HAP-1 (cell line): ENCODE results near the gene CAMTA1.

Source experiments
- DNase-seq, 2 experiments: peaks; one replicate each; pipeline ENCODE4 v3.0.0-alpha.2; 2016 to 2020; ENCODE audit warnings: low spot score in 2 of 2
- H3K27me3 ChIP-seq: fragments of 250-450 bp; sonication (Bioruptor Pico); 2 replicates; pipeline ENCODE4 v1.5.1; 2020; ENCODE audit warnings: low read depth, mild to moderate bottlenecking, moderate library complexity
- H3K36me3 ChIP-seq: fragments of 250-450 bp; sonication (Bioruptor Pico); replicated peaks from 2 replicates; pipeline ENCODE4 v1.5.1; 2020; ENCODE audit warnings: mild to moderate bottlenecking
- H3K4me1 ChIP-seq: fragments of 250-450 bp; sonication (Bioruptor Pico); 2 replicates; pipeline ENCODE4 v1.5.1; 2020; ENCODE audit warnings: mild to moderate bottlenecking
- H3K4me3 ChIP-seq: fragments of 250-450 bp; sonication (Bioruptor Pico); 2 replicates; pipeline ENCODE4 v1.5.1; 2020; ENCODE audit warnings: mild to moderate bottlenecking, moderate library complexity
- H3K9me3 ChIP-seq: fragments of 250-450 bp; sonication (Bioruptor Pico); 2 replicates; pipeline ENCODE4 v1.5.1; 2020; ENCODE audit warnings: mild to moderate bottlenecking, moderate library complexity
- in situ Hi-C: fragments of 300-500 bp; cut with MboI; formaldehyde crosslinking; loops from 3 replicates; pipeline ENCODE4 v1.14.3; 2020; ENCODE audit warnings: low sequenced_read_pairs, inconsistent platforms, mixed read lengths

Gene CAMTA1

DNA sequence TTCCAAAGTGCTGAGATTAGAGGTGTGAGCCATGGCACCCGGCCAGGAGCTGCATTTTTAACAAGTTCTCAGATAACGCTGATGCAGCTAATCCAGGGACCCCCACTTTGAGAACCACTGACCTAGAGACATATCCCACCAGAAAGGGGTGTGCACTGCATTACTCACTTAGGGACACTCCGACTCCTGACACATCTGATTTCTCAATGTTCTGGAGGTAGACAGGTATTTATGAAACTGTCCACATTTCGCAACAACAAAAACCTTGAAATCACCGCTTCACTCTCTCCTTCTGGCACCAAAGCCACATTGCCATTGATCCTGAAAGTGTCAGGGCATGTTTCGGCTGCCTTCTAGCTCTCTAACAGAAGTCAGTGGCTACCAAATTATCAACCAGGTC, 23.2 kb upstream of the CAMTA1 start:
- DNase-seq, result no peak

DNA sequence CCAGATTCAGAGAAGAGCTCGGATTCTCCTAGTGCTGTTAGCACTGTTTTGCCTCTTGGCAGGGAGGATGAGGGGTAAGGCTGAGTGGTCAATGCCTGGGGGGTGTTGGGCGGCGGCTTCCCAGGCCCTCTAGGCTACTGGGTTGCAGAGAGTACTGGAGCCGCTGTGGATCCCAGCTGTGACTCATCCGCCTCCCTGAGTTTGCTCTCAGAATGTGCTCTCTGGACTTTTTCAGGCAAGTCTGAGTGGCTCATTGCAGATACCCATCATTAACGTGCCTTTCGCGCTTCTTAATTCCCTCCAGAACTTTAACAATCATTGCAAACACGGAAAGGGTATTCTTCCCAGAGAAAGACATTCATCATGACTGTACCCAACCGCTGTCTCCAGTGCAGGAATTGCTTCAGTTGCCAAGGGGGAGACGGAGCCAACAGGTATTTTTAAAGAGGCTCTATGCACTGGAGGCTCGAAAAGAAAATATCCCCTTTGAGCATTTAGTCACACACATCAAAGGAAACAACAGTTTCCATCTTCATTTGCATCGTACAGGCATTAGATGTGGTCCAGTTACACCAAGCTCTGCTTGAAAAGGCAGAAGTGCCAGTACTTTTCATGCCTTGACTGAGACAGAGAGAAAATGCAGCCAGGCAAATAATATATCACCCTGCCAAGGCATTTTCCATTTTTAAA, 14.4 kb upstream of the CAMTA1 start:
- DNase-seq, result no peak

More for the DNA sequence above, 23.2 kb upstream of the CAMTA1 start:
- no peaks in the 10 kb centered on the region for H3K9me3 ChIP-seq
- H3K4me1 ChIP-seq, result no peaks in the 10 kb centered on the region
- H3K4me3 ChIP-seq, result no peak overlapping the region
- in situ Hi-C loops, result no loop called here
- H3K27me3 ChIP-seq, result no peaks in the 10 kb centered on the region
- no peaks in the 10 kb centered on the region for H3K36me3 ChIP-seq

GRCh38 chr1:6771441-6771769, 13.8 kb upstream of the CAMTA1 start:
- H3K4me1 ChIP-seq, result peaks cover 19% of the 10 kb centered on the region
- H3K4me3 ChIP-seq, result no peak overlapping the region
- H3K27me3 ChIP-seq, result no peaks in the 10 kb centered on the region
- H3K9me3 ChIP-seq, result no peaks in the 10 kb centered on the region
- no peaks in the 10 kb centered on the region for H3K36me3 ChIP-seq
- in situ Hi-C loops, result no loop called here
- no peak for DNase-seq

More for the DNA sequence above, 14.4 kb upstream of the CAMTA1 start:
- no peaks in the 10 kb centered on the region for H3K36me3 ChIP-seq
- no peaks in the 10 kb centered on the region for H3K27me3 ChIP-seq
- in situ Hi-C loops, result no loop called here
- peaks cover 19% of the 10 kb centered on the region for H3K4me1 ChIP-seq
- H3K9me3 ChIP-seq, result no peaks in the 10 kb centered on the region
- no peak overlapping the region for H3K4me3 ChIP-seq

- Histone ChIP-seq H3K27me3 (no peaks in the 10 kb centered on the region), H3K4me3 (no peak overlapping the region), H3K9me3 (0 out of 2 replicates have a peak, but pooled peaks cover 2% of the 10 kb centered on the region), H3K4me1 (peaks cover 19% of the 10 kb centered on the region), H3K36me3 (no peaks in the 10 kb centered on the region)
- in situ Hi-C loops, result no loop called here
- no peak for DNase-seq
Observed at GRCh38 chr1:6774381-6774780, 10.9 kb upstream of the CAMTA1 start.

- in situ Hi-C loops, result no loop called here
- DNase-seq, result no peak
Observed at GRCh38 chr1:6775261-6776043, 9.8 kb upstream of the CAMTA1 start.

DNA sequence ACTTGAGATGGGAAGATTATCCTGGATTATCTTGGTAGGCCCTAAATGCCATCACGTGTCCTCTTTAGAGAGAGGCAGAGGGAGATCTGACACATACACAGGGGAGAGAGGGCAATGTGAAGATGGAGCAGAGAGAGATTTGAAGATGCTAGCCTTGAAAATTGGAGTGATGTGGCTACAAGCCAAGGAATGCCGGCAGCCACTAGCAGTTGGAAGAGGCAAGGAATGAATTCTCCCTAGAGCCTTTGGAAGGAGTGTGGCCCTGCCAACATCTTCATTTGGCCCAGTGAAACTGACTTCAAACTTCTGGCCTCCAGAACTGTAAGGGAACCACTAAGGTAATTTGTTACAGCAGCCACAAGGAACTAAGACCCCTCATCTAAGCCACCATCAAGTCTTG, 8.9 kb upstream of the CAMTA1 start:
- H3K36me3 ChIP-seq, result no peaks in the 10 kb centered on the region
- 0 out of 2 replicates have a peak, but pooled peaks cover 2% of the 10 kb centered on the region for H3K9me3 ChIP-seq
- H3K4me1 ChIP-seq, result peaks cover 15% of the 10 kb centered on the region
- in situ Hi-C loops, result no loop called here
- no peaks in the 10 kb centered on the region for H3K27me3 ChIP-seq
- H3K4me3 ChIP-seq, result no peak overlapping the region
- DNase-seq, result no peak

More at GRCh38 chr1:6775261-6776043, 9.8 kb upstream of the CAMTA1 start:
- H3K27me3 ChIP-seq, result no peaks in the 10 kb centered on the region
- 0 out of 2 replicates have a peak, but pooled peaks cover 2% of the 10 kb centered on the region for H3K9me3 ChIP-seq
- no peaks in the 10 kb centered on the region for H3K36me3 ChIP-seq
- peaks cover 19% of the 10 kb centered on the region for H3K4me1 ChIP-seq
- H3K4me3 ChIP-seq, result no peak overlapping the region

GRCh38 chr1:6776895-6777294, 8.4 kb upstream of the CAMTA1 start:
- in situ Hi-C loops, result no loop called here
- Histone ChIP-seq H3K36me3 (no peaks in the 10 kb centered on the region), H3K4me3 (no peak overlapping the region)

GRCh38 chr1:6777813-6778212, 7.4 kb upstream of the CAMTA1 start:
- peaks cover under 1% of the 10 kb centered on the region; the same call in 1 of the 2 replicates for H3K4me1 ChIP-seq
- no peaks in the 10 kb centered on the region for H3K36me3 ChIP-seq
- H3K4me3 ChIP-seq, result no peak overlapping the region
- H3K27me3 ChIP-seq, result no peaks in the 10 kb centered on the region
- in situ Hi-C loops, result no loop called here
- H3K9me3 ChIP-seq, result 0 out of 2 replicates have a peak, but pooled peaks cover 2% of the 10 kb centered on the region
- DNase-seq, result no peak

More at GRCh38 chr1:6776895-6777294, 8.4 kb upstream of the CAMTA1 start:
- peaks cover 10% of the 10 kb centered on the region for H3K4me1 ChIP-seq
- H3K27me3 ChIP-seq, result no peaks in the 10 kb centered on the region
- no peak for DNase-seq
- H3K9me3 ChIP-seq, result 0 out of 2 replicates have a peak, but pooled peaks cover 2% of the 10 kb centered on the region

DNA sequence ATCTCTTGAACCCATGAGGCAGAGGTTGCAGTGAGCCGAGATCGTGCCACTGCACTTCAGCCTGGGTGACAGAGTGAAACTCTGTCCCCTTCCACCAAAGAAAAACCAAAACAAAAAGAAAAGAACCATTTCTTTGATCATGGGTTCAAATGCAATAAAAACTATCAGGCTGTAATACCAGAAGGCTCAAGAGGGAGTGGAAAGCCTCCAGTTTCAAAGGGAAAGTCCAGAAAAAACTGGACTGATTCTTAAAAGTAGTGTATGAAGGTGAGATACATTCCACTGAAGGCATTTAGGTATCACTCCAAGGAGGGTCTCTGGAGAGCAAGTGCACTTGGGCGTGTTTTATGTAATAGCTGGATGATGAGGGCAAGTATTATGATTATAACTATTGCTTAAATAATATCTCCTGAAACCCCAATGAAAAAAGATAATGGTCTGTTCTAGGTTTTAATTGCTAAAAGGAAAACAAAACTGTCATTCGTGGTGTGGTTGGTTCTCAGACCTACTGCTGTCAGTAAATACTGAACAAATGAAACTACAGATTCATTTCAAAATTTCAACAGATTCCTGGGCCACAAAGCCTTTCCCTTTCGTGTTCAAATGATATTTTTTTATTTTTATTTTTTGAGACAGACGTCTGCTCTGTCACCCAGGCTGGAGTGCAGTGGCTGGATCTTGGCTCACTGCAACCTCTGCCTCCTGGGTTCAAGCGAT, 6.0 kb upstream of the CAMTA1 start:
- H3K9me3 ChIP-seq, result 0 out of 2 replicates have a peak, but pooled peaks cover 2% of the 10 kb centered on the region
- H3K4me1 ChIP-seq, result peaks cover 9% of the 10 kb centered on the region
- no peak for DNase-seq
- no peaks in the 10 kb centered on the region for H3K36me3 ChIP-seq
- H3K27me3 ChIP-seq, result no peaks in the 10 kb centered on the region
- in situ Hi-C loops, result no loop called here
- no peak overlapping the region for H3K4me3 ChIP-seq

- H3K9me3 ChIP-seq, result no peaks in the 10 kb centered on the region
- no peaks in the 10 kb centered on the region for H3K36me3 ChIP-seq
- H3K4me3 ChIP-seq, result no peak overlapping the region
- DNase-seq, result no peak
- H3K4me1 ChIP-seq, result peaks cover 12% of the 10 kb centered on the region
- H3K27me3 ChIP-seq, result no peaks in the 10 kb centered on the region
- in situ Hi-C loops, result no loop called here
Observed at GRCh38 chr1:6782151-6782550, 3.1 kb upstream of the CAMTA1 start.

DNA sequence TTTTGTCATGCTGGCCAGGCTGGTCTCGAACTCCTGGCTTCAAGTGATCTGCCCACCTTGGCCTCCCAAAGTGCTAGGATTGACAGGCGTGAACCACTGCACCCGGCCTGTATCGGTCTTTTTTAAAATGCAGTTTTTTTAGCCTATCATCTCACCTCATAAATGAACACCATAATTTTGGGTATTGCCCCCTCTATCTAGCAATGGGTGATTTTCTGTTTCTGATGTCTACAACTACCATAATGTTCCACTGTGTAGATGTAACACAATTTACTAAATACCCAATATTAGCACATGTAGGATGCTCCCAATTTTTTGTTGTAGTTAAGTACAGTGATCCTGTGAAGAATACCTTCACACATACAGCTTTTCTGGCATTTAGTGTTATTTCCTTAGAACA, 2.0 kb upstream of the CAMTA1 start:
- peaks cover 12% of the 10 kb centered on the region for H3K4me1 ChIP-seq
- no peak for DNase-seq
- in situ Hi-C loops, result no loop called here
- no peaks in the 10 kb centered on the region for H3K27me3 ChIP-seq
- H3K4me3 ChIP-seq, result peak overlapping the region; percentile 87
- H3K36me3 ChIP-seq, result no peaks in the 10 kb centered on the region
- H3K9me3 ChIP-seq, result no peaks in the 10 kb centered on the region

DNA sequence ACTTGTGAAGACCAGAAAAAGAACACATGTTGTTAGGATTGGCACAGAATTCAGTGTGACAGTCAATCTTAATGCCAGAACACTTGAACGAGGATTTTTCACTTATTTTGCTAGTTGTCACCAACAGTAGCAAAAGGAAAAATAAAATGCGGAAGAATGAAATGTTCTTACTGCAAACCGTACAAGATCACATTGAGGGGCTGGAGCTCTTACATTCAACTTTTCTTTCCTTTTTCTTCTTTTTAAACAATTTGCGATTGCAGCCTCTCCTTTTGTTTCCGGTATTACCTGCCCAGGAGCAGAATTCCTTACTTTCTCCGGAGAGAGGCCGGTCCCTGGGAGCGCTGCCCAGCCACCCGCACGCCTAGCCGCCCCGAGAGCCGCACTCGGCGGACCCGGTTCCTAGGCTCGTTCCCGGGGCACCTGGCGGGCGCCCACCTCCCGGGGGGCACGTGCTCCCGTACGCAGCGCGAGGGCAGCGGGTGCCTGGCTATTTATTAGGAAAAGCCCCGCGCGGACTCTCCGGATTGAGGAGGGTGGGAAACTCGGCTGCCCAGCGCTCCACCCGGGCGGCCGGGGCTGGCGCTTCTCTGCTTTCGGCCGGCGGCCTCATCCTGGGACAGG, 1.2 kb upstream of the CAMTA1 start:
- Histone ChIP-seq H3K4me1 (peaks cover 12% of the 10 kb centered on the region), H3K36me3 (no peaks in the 10 kb centered on the region; the same call in 1 of the 2 replicates), H3K9me3 (no peaks in the 10 kb centered on the region), H3K4me3 (peak overlapping the region; percentile 87), H3K27me3 (no peaks in the 10 kb centered on the region)
- in situ Hi-C loops, result no loop called here
- peak in 1 of 2 experiments; percentile 17 for DNase-seq

GRCh38 chr1:6784560-6785317, 515 bp upstream of the CAMTA1 start:
- H3K27me3 ChIP-seq, result no peaks in the 10 kb centered on the region
- DNase-seq, result peak; percentile 99 to 100
- in situ Hi-C loops, result no loop called here
- H3K4me3 ChIP-seq, result peak overlapping the region; percentile 87
- H3K9me3 ChIP-seq, result no peaks in the 10 kb centered on the region
- no peaks in the 10 kb centered on the region; the same call in 1 of the 2 replicates for H3K36me3 ChIP-seq
- H3K4me1 ChIP-seq, result peaks cover 12% of the 10 kb centered on the region
